Activated T-cell treated with anti-CD3 and anti-CD28 coated beads, Interleukin-2, amount 50 U/mL, for 48 hours (primary cell): ENCODE results near the gene EEF2.
"Not testable (repeated sequence)": the region's sequence is repeated elsewhere in the genome, so short reads cannot be mapped to it uniquely, and the experiment has no call there.

Experiments
- DNase-seq, 2 experiments: peaks; one replicate each; pipeline ENCODE4 v3.0.0-alpha.2; 2020

EEF2 gene

DNA sequence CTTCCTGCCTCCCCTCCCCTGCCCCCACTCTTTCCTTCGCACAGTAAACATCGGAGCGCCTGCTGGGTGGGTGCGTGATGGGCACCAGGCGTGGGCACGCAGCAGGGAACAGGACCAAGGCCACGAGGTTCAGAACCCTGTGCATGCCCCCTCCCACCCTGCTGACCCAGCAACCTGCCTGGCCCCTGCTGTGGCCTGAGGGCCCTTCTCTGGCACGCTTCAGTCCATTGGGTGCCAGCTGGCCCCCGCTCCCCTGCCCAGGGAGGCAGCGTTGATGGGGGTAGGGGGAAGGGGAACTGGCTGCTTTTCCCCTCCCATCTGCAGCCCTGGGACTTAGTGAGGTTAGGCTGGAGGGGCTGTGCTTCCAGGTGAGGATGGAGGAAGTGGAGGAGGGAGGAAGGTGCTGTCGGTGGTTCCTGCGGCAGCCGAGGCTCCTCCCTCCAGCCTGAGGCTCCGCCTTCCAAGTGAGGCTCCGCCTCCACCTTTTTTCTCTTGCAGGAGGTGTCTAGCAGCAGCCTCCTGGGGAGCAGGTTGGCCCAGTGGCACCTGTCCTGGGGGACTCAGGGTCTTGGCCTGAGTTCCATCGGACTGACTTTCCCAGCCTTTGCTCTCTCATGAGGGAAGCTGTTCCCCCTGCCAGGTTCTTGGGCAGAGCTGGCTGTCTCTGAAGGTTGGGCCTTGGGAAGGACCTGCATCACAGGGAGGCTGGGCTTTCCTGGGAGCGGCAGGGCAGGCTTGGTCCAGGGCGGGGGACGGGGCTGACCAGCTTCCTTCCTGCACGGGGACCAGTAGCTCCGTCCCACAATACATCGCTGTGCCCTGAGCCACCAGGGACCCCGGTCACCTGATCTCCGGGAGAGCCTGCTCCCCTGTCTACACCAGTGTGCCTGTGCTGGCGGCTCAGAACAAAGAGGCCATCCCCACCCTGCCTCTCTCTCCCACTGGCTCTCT lies 29.6 kb upstream of the EEF2 start:
- DNase-seq: peak; percentile 64 to 74

DNA sequence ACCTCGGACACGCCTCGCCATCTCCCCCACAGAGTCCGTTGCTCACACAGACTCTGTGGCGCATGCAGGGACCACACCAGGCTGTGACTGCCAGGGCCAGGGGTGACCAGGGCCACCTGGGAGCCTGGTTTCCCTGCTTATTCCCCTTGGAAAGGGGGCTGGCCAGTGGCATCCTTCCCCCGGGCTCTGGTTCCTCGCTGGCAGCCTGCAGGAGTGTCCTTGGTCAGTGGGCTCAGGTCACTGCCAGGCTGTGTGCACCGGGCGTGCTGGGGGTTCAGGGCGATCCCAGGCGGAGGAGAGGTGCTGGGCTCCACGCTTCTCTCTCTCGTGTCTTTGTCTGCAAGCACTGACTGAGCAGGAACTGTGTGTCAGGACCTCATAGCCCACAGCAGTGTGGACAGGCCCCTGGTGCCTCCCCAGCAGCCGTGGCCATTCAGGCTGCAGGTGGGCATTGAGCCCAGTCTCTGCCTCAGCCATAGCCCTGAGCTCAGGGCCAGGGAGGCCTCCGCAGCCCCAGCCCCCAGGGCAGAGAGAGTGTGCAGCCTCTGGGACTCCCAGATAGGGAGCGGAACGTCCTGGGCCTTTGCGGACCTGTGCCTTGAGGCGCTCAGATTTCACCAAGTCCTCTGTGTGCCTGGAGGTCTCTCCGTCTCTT lies 28.8 kb upstream of the EEF2 start:
- no peak for DNase-seq

DNA sequence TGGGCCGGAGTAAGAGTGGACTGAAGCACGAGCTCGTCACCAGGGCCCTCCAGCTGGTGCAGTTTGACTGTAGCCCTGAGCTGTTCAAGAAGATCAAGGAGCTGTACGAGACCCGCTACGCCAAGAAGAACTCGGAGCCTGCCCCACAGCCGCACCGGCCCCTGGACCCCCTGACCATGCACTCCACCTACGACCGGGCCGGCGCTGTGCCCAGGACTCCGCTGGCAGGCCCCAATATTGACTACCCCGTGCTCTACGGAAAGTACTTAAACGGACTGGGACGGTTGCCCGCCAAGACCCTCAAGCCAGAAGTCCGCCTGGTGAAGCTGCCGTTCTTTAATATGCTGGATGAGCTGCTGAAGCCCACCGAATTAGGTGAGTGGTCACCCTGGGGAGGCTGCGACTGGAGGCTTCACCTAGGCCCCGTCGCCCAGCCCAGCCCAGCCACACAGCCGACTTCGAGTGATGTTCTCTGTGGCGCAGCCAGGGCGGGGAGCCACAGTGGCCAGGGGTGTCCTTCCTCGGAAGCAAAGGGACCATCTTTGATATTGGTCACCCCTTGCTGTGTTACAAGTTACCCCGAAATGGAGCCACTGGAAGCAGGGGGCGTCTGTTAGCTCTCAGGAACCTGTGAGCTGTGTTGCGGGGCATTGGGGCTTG lies 27.8 kb upstream of the EEF2 start:
- no peak for DNase-seq

DNA sequence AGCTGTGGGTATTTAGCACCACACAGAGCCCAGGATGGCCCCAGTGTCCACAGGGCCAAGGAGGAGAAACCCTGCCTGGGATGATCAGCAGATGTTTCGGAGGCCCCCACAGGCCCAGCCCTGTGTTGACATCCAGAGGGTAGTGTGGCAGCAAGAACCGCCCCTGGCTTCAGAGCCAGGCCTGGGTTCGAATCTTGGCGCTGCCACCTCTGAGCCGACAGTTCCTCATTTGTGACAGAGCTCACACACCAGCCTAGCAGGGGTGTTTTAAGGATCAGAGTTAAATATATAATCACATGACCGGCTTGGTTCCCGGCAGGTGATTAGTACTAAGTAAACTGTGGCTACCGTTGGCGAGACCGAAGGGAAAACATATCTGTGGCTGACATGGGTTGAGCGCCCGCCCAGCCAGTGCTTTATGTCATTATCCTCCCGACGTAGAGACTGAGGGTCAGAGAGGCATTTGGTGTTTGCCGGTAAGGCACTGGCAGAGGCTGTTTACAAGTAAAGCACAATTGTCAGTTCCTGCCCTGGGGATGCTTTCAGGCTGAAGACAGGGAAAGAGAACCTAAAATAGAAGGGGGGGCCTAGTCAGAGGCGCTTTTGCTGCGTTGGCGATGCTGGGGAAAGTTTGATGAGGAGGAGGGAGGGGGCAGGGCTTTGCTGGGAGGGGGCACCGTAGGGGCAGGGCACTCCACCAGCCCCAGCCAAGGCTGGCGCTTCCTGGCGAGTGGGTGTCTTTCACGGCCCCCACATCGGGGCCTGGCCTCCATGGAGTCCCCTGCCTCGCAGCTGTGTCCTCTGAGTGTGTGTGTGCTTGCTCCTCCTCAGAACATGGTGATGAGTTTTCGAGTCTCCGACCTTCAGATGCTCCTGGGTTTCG lies 27.1 kb upstream of the EEF2 start:
- DNase-seq: no peak

DNA sequence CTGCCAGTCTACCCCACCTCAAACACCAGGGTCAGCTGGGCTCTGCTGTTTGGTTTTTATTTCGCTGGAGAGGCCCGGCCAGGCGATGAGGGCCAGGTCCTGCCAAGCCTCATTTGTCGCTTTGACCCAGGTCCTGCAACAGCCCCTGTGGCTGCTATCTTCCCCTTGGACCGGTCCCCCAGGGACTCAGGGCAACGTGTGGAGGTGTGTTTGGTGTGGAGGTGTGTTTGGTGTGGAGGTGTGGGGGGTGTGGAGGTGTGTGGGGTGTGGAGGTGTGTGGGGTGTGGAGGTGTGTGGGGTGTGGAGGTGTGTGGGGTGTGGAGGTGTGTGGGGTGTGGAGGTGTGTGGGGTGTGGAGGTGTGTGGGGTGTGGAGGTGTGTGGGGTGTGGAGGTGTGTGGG lies 26.2 kb upstream of the EEF2 start:
- not testable (repeated sequence) for DNase-seq

DNA sequence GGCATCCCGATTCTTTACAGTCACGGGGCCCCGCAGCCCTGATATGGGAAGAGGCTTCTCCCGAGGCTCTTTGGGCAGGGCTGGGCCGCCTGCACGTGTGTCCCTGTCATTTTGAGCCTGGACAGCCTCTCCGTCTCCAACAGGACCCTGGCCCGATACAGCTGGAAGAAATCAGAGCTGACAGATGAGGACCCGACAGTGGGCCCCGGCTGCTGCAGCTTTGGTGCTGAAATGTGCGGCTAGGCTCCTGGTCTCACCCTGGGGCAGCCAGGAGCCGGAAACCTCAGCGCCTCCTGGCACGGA lies 25.5 kb upstream of the EEF2 start:
- DNase-seq: no peak

DNA sequence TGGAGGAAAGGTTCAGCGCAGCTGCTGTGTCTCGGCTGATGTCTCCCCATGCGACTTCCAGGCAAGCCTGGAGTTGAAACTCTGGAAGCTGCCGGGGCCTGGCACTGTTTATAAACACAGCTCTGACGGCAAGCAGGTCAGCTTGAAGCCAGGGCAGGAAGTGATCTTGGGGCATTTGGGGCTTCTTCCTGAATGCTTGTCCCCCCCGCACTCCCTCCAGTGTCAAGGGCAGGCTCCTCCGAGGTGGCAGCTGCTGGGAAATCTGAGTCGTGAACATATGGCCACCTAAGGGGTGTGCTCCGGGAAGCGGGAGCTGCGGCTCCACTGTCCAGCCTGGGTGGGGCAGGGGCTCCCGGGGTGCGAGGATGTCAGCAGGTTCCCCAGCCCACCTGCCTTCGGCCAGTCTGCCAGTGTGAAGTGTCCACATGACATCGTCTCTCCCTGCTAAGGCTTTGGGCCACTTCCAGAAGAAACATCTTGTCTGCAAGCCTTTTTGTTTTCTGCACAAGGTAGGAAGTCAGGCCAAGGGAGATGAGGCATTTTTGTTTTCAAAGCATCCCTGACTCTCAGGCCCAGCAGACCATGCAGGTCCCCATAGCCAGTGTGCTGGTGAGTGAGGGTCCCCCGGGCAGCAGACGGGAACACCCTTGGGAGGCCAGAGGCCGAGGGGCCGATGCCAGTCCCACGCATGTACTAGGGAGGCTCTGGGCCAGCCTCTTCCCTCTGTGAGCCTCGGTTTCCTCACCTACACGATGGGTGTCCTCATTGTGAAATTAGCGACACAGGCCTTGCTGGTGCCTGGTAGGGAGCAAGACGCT lies 24.9 kb upstream of the EEF2 start:
- no peak for DNase-seq

DNA sequence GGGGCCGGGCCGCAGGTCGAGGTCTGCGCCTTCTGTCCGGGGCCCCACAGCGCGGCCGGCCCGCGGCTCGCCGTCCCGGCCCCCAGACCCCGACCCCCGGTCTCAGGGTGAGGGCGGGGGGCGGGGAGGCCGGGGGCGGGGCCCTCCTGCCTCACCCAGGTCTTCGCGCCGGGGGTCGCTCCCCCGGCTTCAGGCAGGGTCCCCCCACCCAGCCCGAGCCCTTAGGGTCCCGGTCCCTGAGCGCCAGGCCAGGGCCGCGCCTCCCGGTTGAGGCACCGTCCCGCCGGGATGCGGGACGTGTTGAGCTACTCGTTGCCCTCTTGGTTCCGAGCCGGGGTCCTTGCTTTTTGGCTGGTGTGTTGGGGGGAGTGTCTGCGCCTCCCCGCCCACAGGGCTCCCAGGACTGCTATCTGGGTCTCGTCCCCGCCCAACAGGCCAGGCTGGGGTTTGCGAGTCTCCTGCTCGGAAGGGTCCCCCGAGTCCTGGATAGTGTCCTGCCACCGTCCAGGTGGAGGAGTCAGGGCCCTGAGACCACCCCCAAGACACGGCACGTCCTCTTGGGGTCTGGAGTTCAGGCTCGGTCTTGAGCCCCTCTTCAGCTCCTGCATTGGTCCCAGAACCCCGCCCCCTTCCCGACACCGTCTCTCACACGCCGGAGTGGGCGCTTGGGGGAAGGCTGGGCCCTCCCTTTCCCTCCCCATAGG lies 22.7 kb upstream of the EEF2 start:
- DNase-seq: peak; percentile 47 to 65

DNA sequence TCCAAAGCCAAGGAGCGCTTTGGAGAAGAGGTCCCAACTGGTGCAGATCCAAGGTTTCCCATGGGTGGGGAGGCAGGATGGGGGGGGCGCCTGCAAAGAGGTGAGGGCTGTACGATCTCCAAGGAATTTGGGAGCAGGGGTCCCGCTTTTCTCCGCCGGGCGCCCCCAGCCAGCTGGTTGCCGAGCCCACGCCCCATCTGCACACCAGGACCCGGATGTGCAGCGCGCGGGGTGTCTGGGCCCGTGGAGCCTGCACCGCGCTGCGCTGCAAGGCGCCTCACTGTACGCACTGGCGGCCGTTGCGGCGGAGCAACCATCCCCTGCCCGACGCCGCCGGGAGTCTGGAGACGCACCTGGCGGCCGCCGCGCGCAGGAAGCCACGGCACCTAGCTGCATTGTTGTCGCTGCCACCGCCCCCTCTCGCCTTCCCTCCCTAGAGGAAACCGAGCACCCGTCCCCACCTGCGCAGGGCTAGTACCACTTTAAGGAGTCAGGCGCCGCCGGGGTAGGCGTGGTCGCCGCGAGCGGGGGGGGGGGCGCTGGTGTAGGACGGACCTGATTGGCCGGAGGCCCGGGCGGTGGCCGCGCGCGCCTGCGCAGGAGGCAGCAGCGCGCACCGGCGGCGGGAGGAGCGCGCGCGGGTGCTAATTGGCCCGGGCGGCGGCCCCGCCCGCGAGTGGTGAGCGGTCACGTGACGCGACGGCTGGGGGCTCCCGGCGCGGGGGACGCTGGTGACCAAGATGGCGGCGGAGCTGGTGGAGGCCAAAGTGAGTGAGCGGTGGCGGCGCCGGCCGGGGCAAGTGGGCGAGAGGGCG lies 22.0 kb upstream of the EEF2 start, which contains the start of gene PIAS4:
PIAS4 (plus strand) TSS at position 716 of the 815 bp plus-strand sequence; CDS start at position 741, 25 bp downstream.
- peak; percentile 98 to 99 for DNase-seq

DNA sequence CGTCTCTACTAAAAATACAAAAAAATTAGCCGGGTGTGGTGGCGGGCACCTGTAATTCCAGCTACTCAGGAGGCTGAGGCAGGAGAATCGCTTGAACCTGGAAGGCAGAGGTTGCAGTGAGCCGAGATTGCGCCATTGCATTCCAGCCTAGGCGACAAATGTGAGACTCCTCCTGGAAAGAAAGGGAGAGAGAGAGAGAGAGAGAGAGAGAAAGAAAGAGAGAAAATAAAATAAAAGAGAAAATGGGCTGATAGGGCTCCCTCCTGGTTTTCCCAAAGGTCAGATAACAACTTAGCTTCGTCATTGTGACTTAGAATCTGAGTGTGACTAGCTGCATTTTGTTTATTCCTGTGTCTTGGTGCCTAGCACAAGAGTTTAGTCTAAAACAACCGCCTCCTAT lies 20.2 kb upstream of the EEF2 start:
- DNase-seq: not testable (repeated sequence)

DNA sequence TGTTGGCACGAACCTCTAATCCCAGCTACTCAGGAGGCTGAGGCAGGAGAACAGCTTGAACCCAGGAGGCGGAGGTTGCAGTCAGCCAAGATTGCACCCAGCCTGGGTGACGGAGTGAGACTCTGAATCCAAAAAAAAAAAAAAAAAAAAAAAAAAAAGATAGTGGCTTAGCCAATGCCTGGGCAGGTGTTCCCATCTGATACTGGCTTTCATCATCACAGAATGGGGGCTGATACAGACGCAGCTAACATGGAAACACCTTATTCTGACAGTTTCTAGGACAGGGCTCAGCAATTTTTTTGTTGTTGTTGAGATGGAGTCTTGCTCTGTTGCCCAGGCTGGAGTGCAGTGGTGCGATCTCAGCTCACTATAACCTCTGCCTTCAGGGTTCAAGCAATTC lies 15.5 kb upstream of the EEF2 start:
- DNase-seq: not testable (repeated sequence)

DNA sequence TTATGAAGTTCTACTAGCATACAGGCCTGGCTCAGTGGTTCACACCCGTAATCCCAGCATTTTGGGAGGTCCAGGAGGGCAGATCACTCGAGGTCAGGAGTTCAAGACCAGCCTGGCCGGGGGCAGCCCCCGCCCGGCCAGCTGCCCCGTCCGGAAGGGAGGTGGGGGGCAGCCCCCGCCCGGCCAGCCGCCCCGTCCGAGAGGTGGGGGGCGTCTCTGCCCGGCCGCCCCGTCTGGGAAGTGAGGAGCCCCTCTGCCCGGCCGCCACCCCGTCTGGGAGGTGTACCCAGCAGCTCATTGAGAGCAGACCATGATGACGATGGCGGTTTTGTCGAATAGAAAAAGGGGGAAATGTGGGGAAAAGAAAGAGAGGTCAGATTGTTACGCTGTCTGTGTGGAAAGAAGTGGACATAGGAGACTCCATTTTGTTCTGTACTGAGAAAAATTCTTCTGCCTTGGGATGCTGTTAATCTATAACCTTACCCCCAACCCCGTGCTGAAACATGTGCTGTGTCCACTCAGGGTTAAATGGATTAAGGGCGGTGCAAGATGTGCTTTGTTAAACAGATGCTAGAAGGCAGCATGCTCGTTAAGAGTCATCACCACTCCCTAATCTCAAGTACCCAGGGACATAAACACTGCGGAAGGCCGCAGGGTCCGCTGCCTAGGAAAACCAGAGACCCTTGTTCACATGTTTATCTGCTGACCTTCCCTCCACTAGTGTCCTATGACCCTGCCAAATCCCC lies 13.6 kb upstream of the EEF2 start:
- DNase-seq: not testable (repeated sequence)

DNA sequence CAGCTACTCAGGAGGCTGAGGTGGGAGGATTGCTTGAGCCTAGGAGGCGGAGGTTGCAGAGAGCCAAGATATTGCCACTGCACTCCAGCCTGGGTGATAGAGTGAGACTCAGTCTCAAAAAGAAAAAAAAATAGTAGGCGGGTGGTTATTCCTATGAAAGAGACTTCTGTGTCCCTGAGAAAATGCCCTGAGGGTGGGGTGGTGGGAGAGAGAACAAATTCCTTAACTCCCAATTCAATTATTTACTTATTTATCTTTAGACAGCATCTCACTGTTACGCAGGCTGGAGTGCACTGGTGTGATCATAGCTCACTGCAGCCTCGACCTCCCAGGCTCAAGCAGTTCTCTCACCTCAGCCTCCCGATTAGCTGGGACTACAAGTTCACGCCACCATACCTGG lies 10.3 kb upstream of the EEF2 start:
- DNase-seq: no peak

DNA sequence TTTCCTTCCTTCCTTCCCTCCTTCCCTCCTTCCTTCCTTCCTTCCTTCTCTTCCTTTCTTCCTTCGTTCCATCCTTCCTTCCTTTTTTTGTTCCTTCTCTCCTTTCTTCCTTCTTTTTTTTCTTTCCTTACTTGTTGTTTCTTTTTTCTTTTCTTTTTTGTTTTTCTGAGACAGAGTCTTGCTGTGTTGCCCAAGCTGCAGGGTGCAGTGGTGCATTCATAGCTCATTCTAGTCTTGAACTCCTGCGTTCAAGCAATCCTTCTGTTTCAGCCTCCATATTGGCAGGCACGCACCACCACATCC lies 5.5 kb upstream of the EEF2 start:
- DNase-seq: no peak

DNA sequence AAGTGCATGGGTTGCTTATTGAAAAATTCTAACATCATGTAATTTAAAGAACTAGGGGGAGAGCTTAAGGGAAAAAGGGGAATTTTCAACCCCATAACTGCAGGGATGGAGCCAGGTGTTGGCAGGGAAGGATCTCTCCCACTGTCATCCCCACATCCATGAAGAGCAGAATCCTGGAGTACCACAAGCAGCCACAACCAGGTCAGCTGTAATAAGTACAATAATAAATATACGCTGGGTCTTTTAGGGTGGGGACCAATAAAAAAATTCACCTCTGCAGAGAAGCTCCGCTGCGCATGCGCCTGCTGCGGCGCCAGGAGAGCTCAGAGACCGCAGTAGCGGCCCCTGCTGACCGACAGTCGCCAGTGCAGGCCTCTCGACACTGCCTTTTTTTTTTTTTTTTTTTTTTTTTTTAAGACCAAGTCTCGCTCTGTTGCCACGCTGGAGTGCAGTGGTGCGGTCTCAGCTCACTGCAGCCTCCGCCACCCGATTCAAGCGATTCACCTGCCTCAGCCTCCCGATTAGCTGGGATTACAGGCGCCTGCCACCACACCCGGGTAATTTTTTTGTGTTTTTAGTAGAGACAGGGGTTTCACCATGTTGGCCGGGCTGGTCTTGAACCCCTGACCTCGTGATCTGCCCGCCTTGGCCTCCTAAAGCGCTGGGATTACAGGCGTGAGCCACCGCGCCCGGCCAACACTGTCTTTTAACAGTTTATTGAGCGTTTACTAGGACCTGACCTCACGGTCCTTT lies 2.5 kb upstream of the EEF2 start:
- DNase-seq: peak; percentile 87 to 92

DNA sequence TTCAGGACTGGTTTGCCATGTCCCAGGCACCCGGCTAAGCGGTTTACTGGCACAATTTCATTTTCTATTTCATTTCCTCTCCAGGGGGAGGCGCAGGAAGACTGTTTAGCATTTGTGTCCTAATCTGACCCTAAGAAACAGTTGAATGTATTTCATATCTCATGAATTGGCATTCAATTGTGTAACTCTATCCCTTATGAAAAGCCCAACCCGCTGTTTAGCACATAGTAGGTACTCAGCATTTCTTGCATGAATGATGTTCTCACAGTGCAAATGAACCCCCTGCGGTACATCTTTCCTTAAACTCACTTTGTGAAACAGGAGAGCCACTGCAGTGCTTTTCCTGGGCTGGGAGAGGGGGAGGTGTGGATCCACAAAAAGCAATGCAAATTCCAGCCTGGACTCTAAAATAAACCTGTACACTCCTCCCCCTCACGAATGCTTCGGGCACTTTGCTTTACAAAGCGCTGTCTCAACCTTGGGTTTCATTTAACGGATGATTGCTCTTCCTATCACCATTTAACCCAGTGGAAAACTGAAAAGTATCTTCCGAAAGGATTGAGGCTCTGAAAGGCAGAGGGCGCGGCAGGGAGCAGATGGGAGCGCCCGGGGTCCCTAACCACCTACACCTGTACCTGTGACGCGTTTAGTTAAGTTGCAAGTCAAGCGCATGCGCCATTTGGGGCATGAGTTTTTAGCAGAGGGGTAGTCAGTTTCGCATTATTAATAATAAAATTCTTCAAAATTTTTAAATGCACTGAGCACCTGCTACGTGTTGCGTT lies 1.2 kb upstream of the EEF2 start:
- peak; percentile 70 to 73 for DNase-seq

DNA sequence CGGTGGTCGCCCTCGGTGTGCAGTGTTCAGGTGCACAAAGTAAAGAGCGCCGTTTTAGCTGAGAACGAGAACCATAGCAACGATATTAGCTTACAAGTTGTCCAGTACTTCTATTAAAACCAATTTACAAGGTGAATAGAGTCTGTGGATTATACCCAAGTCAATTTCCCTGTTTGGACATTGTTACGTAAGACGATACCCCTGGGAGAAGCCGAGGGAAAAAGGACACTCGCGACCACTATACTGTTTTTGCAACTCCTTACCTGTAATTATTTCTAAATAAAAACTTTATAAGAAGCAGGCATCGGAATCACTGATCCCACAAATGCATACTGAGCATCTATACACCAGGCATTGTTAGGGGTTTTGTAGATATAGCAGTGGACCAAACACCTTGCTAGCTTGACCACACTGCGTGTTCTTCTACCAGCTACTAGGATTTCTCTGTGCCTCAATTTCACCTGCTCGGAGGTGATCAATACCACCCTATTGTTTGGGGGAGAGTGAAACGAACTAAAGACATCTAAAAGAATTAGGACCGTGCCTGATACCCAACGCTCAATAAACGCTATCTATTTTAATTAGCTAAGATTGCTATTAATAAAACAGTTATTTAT lies 488 bp upstream of the EEF2 start:
- DNase-seq: no peak

DNA sequence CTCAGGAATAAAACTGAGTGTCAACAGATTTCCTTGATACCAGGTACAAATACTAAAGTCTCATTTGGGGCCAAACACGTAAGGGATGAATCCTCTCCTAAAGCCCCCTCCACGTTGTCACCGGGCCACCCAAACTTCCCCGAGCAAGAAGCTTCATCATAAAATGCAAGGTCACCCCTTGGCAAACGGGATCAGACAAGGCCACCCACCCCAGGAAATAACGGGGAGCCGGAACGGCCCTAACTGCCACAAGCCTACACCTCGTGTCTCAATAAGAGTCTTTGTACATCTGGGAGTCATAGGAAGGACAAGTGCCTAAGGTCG lies 717 bp downstream of the EEF2 start:
- DNase-seq: no peak
